ENCODE data around the gene EIF3F.
"Not testable (repeated sequence)": the region's sequence is repeated elsewhere in the genome, so short reads cannot be mapped to it uniquely, and the experiment has no call there.

Gene EIF3F

GRCh38 chr11:7983832-7984590, 3.1 kb upstream of the EIF3F start:
- DNase-seq (ENCODE audit: low read depth in 3 of 3, low spot score in 1 of 3) = no peak

GRCh38 chr11:7987560-7987883, 385 bp downstream of the EIF3F start:
- DNase-seq (ENCODE audit: low read depth in 3 of 3, low spot score in 1 of 3) = not testable (repeated sequence)

- DNase-seq (ENCODE audit: low read depth in 3 of 3, low spot score in 1 of 3) = no peak
These were observed 7.6 kb downstream of the EIF3F start for GRCh38 chr11:7994581-7995278.

- no peak for DNase-seq (ENCODE audit: low read depth in 3 of 3, low spot score in 1 of 3)
These were observed 12.7 kb downstream of the EIF3F start for GRCh38 chr11:7999795-8000194.

GRCh38 chr11:8000390-8000789, 13.3 kb downstream of the EIF3F start:
- no peak for DNase-seq (ENCODE audit: low read depth in 3 of 3, low spot score in 1 of 3)

GRCh38 chr11:8002676-8003075, 15.5 kb downstream of the EIF3F start:
- DNase-seq (ENCODE audit: low read depth in 3 of 3, low spot score in 1 of 3) = no peak

GRCh38 chr11:8003187-8003586, 16.1 kb downstream of the EIF3F start:
- DNase-seq (ENCODE audit: low read depth in 3 of 3, low spot score in 1 of 3) = no peak

- DNase-seq (ENCODE audit: low read depth in 3 of 3, low spot score in 1 of 3) = no peak
These were observed 16.9 kb downstream of the EIF3F start for GRCh38 chr11:8004008-8004407.

- no peak for DNase-seq (ENCODE audit: low read depth in 3 of 3, low spot score in 1 of 3)
These were observed 18.4 kb downstream of the EIF3F start for GRCh38 chr11:8005556-8005955.

GRCh38 chr11:8006349-8006977, 19.3 kb downstream of the EIF3F start:
- no peak for DNase-seq (ENCODE audit: low read depth in 3 of 3, low spot score in 1 of 3)

GRCh38 chr11:8008212-8008611, 21.1 kb downstream of the EIF3F start:
- DNase-seq (ENCODE audit: low read depth in 3 of 3, low spot score in 1 of 3) = no peak

- DNase-seq (ENCODE audit: low read depth in 3 of 3, low spot score in 1 of 3) = no peak
These were observed 22.7 kb downstream of the EIF3F start for GRCh38 chr11:8009856-8010255.

GRCh38 chr11:8011371-8011770, 24.2 kb downstream of the EIF3F start:
- no peak for DNase-seq (ENCODE audit: low read depth in 3 of 3, low spot score in 1 of 3)

GRCh38 chr11:8011981-8012444, 24.9 kb downstream of the EIF3F start:
- DNase-seq (ENCODE audit: low read depth in 3 of 3, low spot score in 1 of 3) = no peak

- DNase-seq (ENCODE audit: low read depth in 3 of 3, low spot score in 1 of 3) = no peak
These were observed 26.7 kb downstream of the EIF3F start for GRCh38 chr11:8013833-8014232.

- DNase-seq (ENCODE audit: low read depth in 3 of 3, low spot score in 1 of 3) = no peak
These were observed 28.7 kb downstream of the EIF3F start for GRCh38 chr11:8015753-8016239.

- no peak for DNase-seq (ENCODE audit: low read depth in 3 of 3, low spot score in 1 of 3)
These were observed 29.3 kb downstream of the EIF3F start for GRCh38 chr11:8016440-8016839.

- DNase-seq (ENCODE audit: low read depth in 3 of 3, low spot score in 1 of 3) = no peak
These were observed 29.9 kb downstream of the EIF3F start for GRCh38 chr11:8017071-8017470.

- no peak for DNase-seq (ENCODE audit: low read depth in 3 of 3, low spot score in 1 of 3)
These were observed 30.9 kb downstream of the EIF3F start for GRCh38 chr11:8017894-8018483.

GRCh38 chr11:8018484-8019313, 31.6 kb downstream of the EIF3F start:
- DNase-seq (ENCODE audit: low read depth in 3 of 3, low spot score in 1 of 3) = peak; percentile 25 to 38 (median 37)

All from stimulated activated CD4-positive, alpha-beta T cell treated with anti-CD3 and anti-CD28 coated beads, TNF-alpha, amount 100 ng/mL, for 1 hour (primary cell).